HepG2 (cell line): ENCODE data around the gene MYO16. TPM values are rescaled to one million over a fixed set of nuclear protein-coding genes. Genes with fewer than 3 reads are reported as not detected.

Experiments used
- ATAC-seq: fragments of 200-7000 bp; cut with Tn5 transposase; 3 replicates; pipeline ENCODE4 v1.9.1; 2020; ENCODE audit warnings: mild to moderate bottlenecking, moderate library complexity
- BruUV-seq: library from RNA; stranded (reverse); fragments of 400-500 nt; replicated peaks from 2 replicates; lab custom pipeline; 2021; lab: Mats Ljungman, UMichigan
- CTCF ChIA-PET: fragments of 300-600 bp; formaldehyde crosslinking; extraction: SDS; loops from one replicate; lab custom pipeline; 2021; ENCODE audit warnings: low total read pairs, inconsistent platforms, low intra/inter-chr PET ratio; lab: Yijun Ruan, JAX
- POLR2A ChIA-PET: fragments of 350-600 bp; sonication (Branson Sonifier 250); formaldehyde crosslinking; loops from one replicate; lab custom pipeline; 2020; ENCODE audit warnings: antibody characterized with exemption, inconsistent platforms; lab: Yijun Ruan, JAX
- DNase-seq: peaks from one replicate; pipeline ENCODE4 v3.0.0-alpha.2; 2015; ENCODE audit warnings: low spot score
- FAIRE-seq: peaks from 3 replicates; lab custom pipeline; 2011; peaks lifted over from hg19 to GRCh38; lab: Jason Lieb, UNC
- H2AFZ ChIP-seq: one replicate; pipeline ENCODE4 v1.6.1; 2011; ENCODE audit warnings: low read length, inconsistent platforms
- H3K27ac ChIP-seq: fragments of 300-600 bp; 3 replicates; pipeline ENCODE4 v1.8.0; 2011; ENCODE audit warnings: mixed run types, mild to moderate bottlenecking, mixed read lengths, low read length, inconsistent platforms; ENCODE audit not compliant: insufficient read depth; ENCODE audit errors: extremely low read length
- H3K27me3 ChIP-seq, 2 experiments: fragments of 200-600 bp in 1 of 2; 2 replicates in 1 of 2; 3 replicates in 1 of 2; pipeline versions ENCODE4 v1.6.0 to v1.8.0; 2011; ENCODE audit warnings: low read length in 2 of 2, mild to moderate bottlenecking in 2 of 2, moderate library complexity in 2 of 2, inconsistent platforms in 1 of 2; ENCODE audit not compliant: insufficient read depth in 2 of 2, control insufficient read depth in 1 of 2
- H3K36me3 ChIP-seq, 2 experiments: fragments of 200-600 bp in 1 of 2; replicated peaks in 1 of 2; 2 replicates in 1 of 2; 3 replicates in 1 of 2; pipeline versions ENCODE4 v1.5.1 to v1.8.0; 2011; ENCODE audit warnings: low read length in 2 of 2, inconsistent platforms in 1 of 2; ENCODE audit not compliant: insufficient read depth in 2 of 2, control insufficient read depth in 1 of 2
- H3K4me1 ChIP-seq: 2 replicates; pipeline ENCODE4 v1.5.1; 2012; ENCODE audit warnings: low read length, inconsistent platforms; ENCODE audit not compliant: insufficient read depth
- H3K4me2 ChIP-seq: 2 replicates; pipeline ENCODE4 v1.6.0; 2011; ENCODE audit warnings: low read depth, low read length, inconsistent platforms
- H3K4me3 ChIP-seq, 3 experiments: fragments of 200-600 bp in 1 of 3; sonication (generic), shearing (Covaris generic) in 1 of 3; replicated peaks in 1 of 3; 2 replicates each; pipeline ENCODE4 v1.5.1; 2011 to 2016; ENCODE audit warnings: low read length in 3 of 3, inconsistent platforms in 2 of 3, low read depth in 2 of 3, mild to moderate bottlenecking in 2 of 3, control low read depth in 1 of 3, mixed read lengths in 1 of 3; ENCODE audit not compliant: insufficient read depth in 1 of 3
- H3K79me2 ChIP-seq: one replicate; pipeline ENCODE4 v1.6.1; 2011; ENCODE audit warnings: low read length, inconsistent platforms; ENCODE audit not compliant: insufficient read depth
- H3K9ac ChIP-seq: 2 replicates; pipeline ENCODE4 v1.6.0; 2011; ENCODE audit warnings: mild to moderate bottlenecking, low read depth, low read length, inconsistent platforms; ENCODE audit not compliant: insufficient read depth
- H3K9me3 ChIP-seq: 2 replicates; pipeline ENCODE4 v1.5.1; 2012; ENCODE audit warnings: mild to moderate bottlenecking, low read length
- H4K20me1 ChIP-seq: 2 replicates; pipeline ENCODE4 v1.6.0; 2011; ENCODE audit warnings: inconsistent platforms, mild to moderate bottlenecking, low read length, moderate library complexity; ENCODE audit not compliant: insufficient read depth
- ATF7 ChIP-seq, 2 experiments: fragments of 450-650 bp in 1 of 2; sonication (generic) in 1 of 2; formaldehyde crosslinking in 1 of 2; IDR thresholded peaks; 2 replicates each; pipeline versions ENCODE4 v1.4.0 to v1.6.1; 2016 to 2020; ENCODE audit warnings: antibody characterized with exemption in 1 of 2, mild to moderate bottlenecking in 1 of 2, missing genetic modification reagents in 1 of 2
- ELF4 ChIP-seq: sonication (generic); formaldehyde crosslinking; IDR thresholded peaks from 2 replicates; pipeline ENCODE4 v1.5.0; 2020; ENCODE audit warnings: missing genetic modification reagents, mild to moderate bottlenecking, moderate library complexity, borderline replicate concordance
- ETV6 ChIP-seq: sonication (generic); formaldehyde crosslinking; conservative IDR thresholded peaks from 2 replicates; pipeline ENCODE4 v1.4.0; 2020; ENCODE audit warnings: missing genetic modification reagents
- FOSL2 ChIP-seq: sonication (generic); formaldehyde crosslinking; IDR thresholded peaks from 2 replicates; pipeline ENCODE4 v1.4.0; 2020; ENCODE audit warnings: missing genetic modification reagents
- HOXA7 ChIP-seq: sonication (generic); formaldehyde crosslinking; IDR thresholded peaks from 2 replicates; pipeline ENCODE4 v1.8.1; 2022; ENCODE audit warnings: mild to moderate bottlenecking, missing genetic modification reagents, moderate library complexity
- JUND ChIP-seq: sonication (generic); formaldehyde crosslinking; IDR thresholded peaks from 2 replicates; pipeline ENCODE4 v1.8.0; 2022; ENCODE audit warnings: mild to moderate bottlenecking, missing genetic modification reagents
- MYPOP ChIP-seq: sonication (generic); formaldehyde crosslinking; IDR thresholded peaks from 2 replicates; pipeline ENCODE4 v1.8.1; 2023; ENCODE audit warnings: mild to moderate bottlenecking, moderate library complexity, missing genetic modification reagents
- NFE2 ChIP-seq: sonication (generic); formaldehyde crosslinking; IDR thresholded peaks from 2 replicates; pipeline ENCODE4 v1.4.0; 2020; ENCODE audit warnings: missing genetic modification reagents
- TCF7 ChIP-seq: sonication (generic); IDR thresholded peaks from 2 replicates; pipeline ENCODE4 v1.6.1; 2016; ENCODE audit warnings: antibody characterized with exemption, low read depth
- TGIF2 ChIP-seq: IDR thresholded peaks from 2 replicates; pipeline ENCODE4 v1.6.1; 2016; ENCODE audit warnings: control low read depth, missing compliant biosample characterization
- ZKSCAN1 ChIP-seq: fragments of 150-350 bp; IDR thresholded peaks from 2 replicates; pipeline ENCODE4 v1.6.1; 2014; ENCODE audit warnings: low read length
- ZMAT5 ChIP-seq: sonication (generic); formaldehyde crosslinking; IDR thresholded peaks from 2 replicates; pipeline ENCODE4 v1.5.0; 2020; ENCODE audit warnings: mild to moderate bottlenecking, low read depth, missing genetic modification reagents, borderline replicate concordance
- ZNF253 ChIP-seq: sonication (generic); formaldehyde crosslinking; IDR thresholded peaks from 2 replicates; pipeline ENCODE4 v1.8.0; 2022; ENCODE audit warnings: mild to moderate bottlenecking, missing genetic modification reagents, borderline replicate concordance
- ZNF282 ChIP-seq: fragments of 450-650 bp; IDR thresholded peaks from 2 replicates; pipeline ENCODE4 v1.6.1; 2018; ENCODE audit not compliant: partially characterized antibody
- ZNF414 ChIP-seq: sonication (generic); formaldehyde crosslinking; IDR thresholded peaks from 2 replicates; pipeline ENCODE4 v1.5.0; 2020; ENCODE audit warnings: missing genetic modification reagents
- ZNF577 ChIP-seq: sonication (generic); formaldehyde crosslinking; IDR thresholded peaks from 2 replicates; pipeline ENCODE4 v1.4.0; 2020; ENCODE audit warnings: mild to moderate bottlenecking, low read depth, missing genetic modification reagents, borderline replicate concordance
- ZNF589 ChIP-seq: sonication (generic); formaldehyde crosslinking; conservative IDR thresholded peaks from 2 replicates; pipeline ENCODE4 v1.8.0; 2022; ENCODE audit warnings: mild to moderate bottlenecking, moderate library complexity, missing genetic modification reagents
- ZNF775 ChIP-seq: sonication (generic); formaldehyde crosslinking; IDR thresholded peaks from 2 replicates; pipeline ENCODE4 v1.4.0; 2020; ENCODE audit warnings: missing genetic modification reagents, mild to moderate bottlenecking, moderate library complexity, borderline replicate concordance
- ZNF780A ChIP-seq: sonication (generic); formaldehyde crosslinking; IDR thresholded peaks from 2 replicates; pipeline ENCODE4 v1.8.0; 2022; ENCODE audit warnings: mild to moderate bottlenecking, missing genetic modification reagents, moderate library complexity
- WGBS: methylation state at CpG from one replicate; pipeline ENCODE4 v1.1.6; 2017; ENCODE audit warnings: low lambda C conversion rate; 5-methylcytosine and 5-hydroxymethylcytosine counted together
- in situ Hi-C: cut with HindIII; loops from 2 replicates; pipeline ENCODE4 v1.10.0; 2017; ENCODE audit warnings: low pct_unique_long_range_greater_than_20kb; ENCODE audit not compliant: extremely low pct_ligation_motif_present
- intact Hi-C: fragments of 100-400 bp; cut with micrococcal nuclease; formaldehyde crosslinking; loops from one replicate; pipeline ENCODE4 v1.10.0; 2022; ENCODE audit not compliant: unreplicated experiment
- polyA plus RNA-seq, 8 experiments: library from polyadenylated mRNA; depleted of rRNA in 3 of 8; stranded (reverse) in 7 of 8; unstranded in 1 of 8; fragments of >200 nt; fragmentation: Illumina TruSeq in 4 of 8; extraction: Trizol in 4 of 8; gene quantifications; 2 replicates each; pipeline versions ENCODE4 v1.2.1 to v1.2.3, GENCODE V29; 2011 to 2016; ENCODE audit warnings: low read depth in 4 of 8, missing spikeins in 1 of 8, mixed read lengths in 1 of 8; ENCODE audit not compliant: insufficient read depth in 1 of 8
- total RNA-seq, 5 experiments: library from RNA; depleted of rRNA; stranded (reverse); fragments of >200 nt; fragmentation: Illumina TruSeq; extraction: Trizol; gene quantifications; 2 replicates each; pipeline ENCODE4 v1.2.3, GENCODE V29; 2016; ENCODE audit warnings: low read depth in 1 of 5

Gene MYO16
- total and polyA plus RNA-seq, 2 of the 13 experiments (the other 11 are each of a cell fraction or from before 2014, with no cell fraction given) = not detected

- BruUV-seq = no TSS peak
- CTCF ChIA-PET = no interaction called here
- in situ Hi-C loops = no loop called here
These were observed 318.9 kb downstream of the MYO16 start for GRCh38 chr13:108948251-108948671.

DNA sequence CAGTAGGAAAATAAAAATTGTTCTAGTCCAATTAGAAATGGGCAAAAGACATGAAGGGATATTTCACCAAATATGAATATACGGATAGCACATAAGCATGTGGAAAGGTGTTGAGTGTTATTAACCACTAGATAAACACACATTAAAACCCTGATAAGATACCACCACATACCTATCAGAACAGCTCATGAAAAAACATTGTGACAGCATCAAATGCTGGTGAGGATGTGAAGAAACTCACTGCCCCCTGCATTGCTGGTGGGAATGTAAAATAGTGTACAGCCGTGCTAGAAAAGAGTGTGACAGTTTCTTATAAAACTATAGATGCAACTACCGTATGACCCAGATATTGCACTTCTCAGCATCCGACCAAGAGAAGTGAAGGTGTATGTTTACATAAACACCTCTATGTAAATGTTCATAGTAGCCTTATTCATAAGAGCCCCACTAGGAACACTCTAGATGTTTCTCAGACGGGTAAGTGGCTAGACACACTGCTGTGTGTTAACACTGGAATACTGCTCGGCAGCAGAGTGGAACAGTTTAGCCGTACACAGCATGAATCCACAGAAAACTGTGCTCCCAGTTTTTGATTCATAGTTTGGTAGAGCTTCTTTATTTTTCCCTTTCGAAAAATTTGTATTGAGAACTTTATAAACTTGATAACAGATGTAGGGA is 321.1 kb downstream of the MYO16 start:
- intact Hi-C loops = no loop called here
- POLR2A ChIA-PET = no interaction called here
- DNase-seq (no peak), FAIRE-seq (no peak), ATAC-seq (no peak)
- Histone ChIP-seq H3K79me2 (no peaks in the 10 kb centered on the region), H3K27ac (no peak overlapping the region), H3K4me3 (no peak overlapping the region), H4K20me1 (no peaks in the 10 kb centered on the region), H3K36me3 (no peaks in the 10 kb centered on the region), H2AFZ (no peak overlapping the region), H3K27me3 (no peaks in the 10 kb centered on the region), H3K9me3 (no peaks in the 10 kb centered on the region), H3K9ac (no peak overlapping the region), H3K4me2 (no peak overlapping the region), H3K4me1 (no peaks in the 10 kb centered on the region; the same call in 1 of the 2 replicates)
- BruUV-seq = no TSS peak
- 14% methylated on average over 8 of the region's 8 CpGs for WGBS
- in situ Hi-C loops = loop anchor here (25.0 kb wide), 2 partner anchors 837 to 1462 kb away; partner anchors contain the start of gene IRS2
- CTCF ChIA-PET = no interaction called here
- TF ChIP-seq MYPOP (CRISPR knock-in tag) = no peak
- TF ChIP-seq ZNF589 (CRISPR knock-in tag) = no peak
- no peak for TF ChIP-seq ZNF780A (CRISPR knock-in tag)
- TF ChIP-seq ELF4 = no peak
- no peak for TF ChIP-seq ZNF577
- no peak for TF ChIP-seq ZNF282
- no peak for TF ChIP-seq HOXA7 (CRISPR knock-in tag)
- no peak for TF ChIP-seq ZNF253 (CRISPR knock-in tag)
- no peak for TF ChIP-seq ZMAT5 (CRISPR knock-in tag)

More at GRCh38 chr13:108948251-108948671, 318.9 kb downstream of the MYO16 start:
- POLR2A ChIA-PET = no interaction called here
- TF ChIP-seq ZKSCAN1 (0 out of 2 replicates have a peak, but pooled peaks have one; percentile 51), ETV6 (no peak), NFE2 (no peak), TCF7 (peak; percentile 21; the same call in 1 of the 2 replicates), FOSL2 (CRISPR knock-in tag) (peak; percentile 46), TGIF2 (CRISPR knock-in tag) (no peak), ZNF775 (CRISPR knock-in tag) (no peak), ATF7 (IDR thresholded peaks at IDR 0.05) (no peak), ATF7 (CRISPR knock-in tag; IDR thresholded peaks at IDR 0.05) (no peak), JUND (CRISPR knock-in tag) (no peak), ZNF414 (CRISPR knock-in tag) (no peak)
- Histone ChIP-seq H3K36me3 (no peaks in the 10 kb centered on the region), H3K9me3 (no peaks in the 10 kb centered on the region), H2AFZ (no peak overlapping the region), H3K27ac (no peak overlapping the region), H3K4me3 (no peak overlapping the region), H4K20me1 (no peaks in the 10 kb centered on the region), H3K9ac (no peak overlapping the region), H3K79me2 (no peaks in the 10 kb centered on the region), H3K4me2 (no peak overlapping the region), H3K4me1 (no peaks in the 10 kb centered on the region; the same call in 1 of the 2 replicates), H3K27me3 (no peaks in the 10 kb centered on the region)
- intact Hi-C loops = no loop called here
- DNase-seq = peak; percentile 24
- no peak for FAIRE-seq
- no peak for ATAC-seq
- WGBS = 48% methylated on average over 5 of the region's 7 CpGs
